A549 (cell line): ENCODE data around the gene SLC35C1. TPM values are rescaled to one million over a fixed set of nuclear protein-coding genes. Genes with fewer than 3 reads are reported as not detected.

Experiments used
- ATAC-seq, 2 experiments: fragments of 200-7000 bp in 1 of 2; fragments of >200 bp in 1 of 2; cut with Nextera tagmentation in 1 of 2; cut with Tn5 transposase in 1 of 2; 3 replicates each; pipeline versions ENCODE4 v1.8.0 to v1.9.1; 2018 to 2020; ENCODE audit warnings: mild to moderate bottlenecking in 1 of 2, moderate library complexity in 1 of 2
- CTCF ChIA-PET: fragments of 300-600 bp; sonication (Branson Sonifier 250); formaldehyde crosslinking; extraction: SDS; loops from one replicate; lab custom pipeline; 2021; ENCODE audit warnings: antibody characterized with exemption, inconsistent platforms; lab: Yijun Ruan, JAX
- POLR2A ChIA-PET: fragments of 350-600 bp; formaldehyde crosslinking; extraction: SDS; loops from one replicate; lab custom pipeline; 2021; ENCODE audit warnings: antibody characterized with exemption, inconsistent platforms; lab: Yijun Ruan, JAX
- DNase-seq, 2 experiments: peaks; one replicate each; pipeline versions ENCODE4 v3.0.0 to v3.0.0-alpha.2; 2011 to 2016; ENCODE audit warnings: low read depth in 1 of 2, low spot score in 1 of 2
- FAIRE-seq: peaks from 2 replicates; lab custom pipeline; 2011; peaks lifted over from hg19 to GRCh38; lab: Jason Lieb, UNC
- H3K27ac ChIP-seq, 2 experiments: fragments of >200 bp; sonication (Bioruptor Twin); formaldehyde crosslinking; 3 replicates each; pipeline ENCODE4 v1.5.1; 2016 to 2017
- H3K4me1 ChIP-seq: fragments of >200 bp; sonication (Bioruptor Twin); formaldehyde crosslinking; 3 replicates; pipeline ENCODE4 v1.6.1; 2016
- H3K4me2 ChIP-seq: fragments of >200 bp; sonication (Bioruptor Twin); formaldehyde crosslinking; 3 replicates; pipeline ENCODE4 v1.6.1; 2016
- H3K4me3 ChIP-seq: fragments of >200 bp; sonication (Bioruptor Twin); formaldehyde crosslinking; 3 replicates; pipeline ENCODE4 v1.5.1; 2016
- H3K9me3 ChIP-seq: fragments of >200 bp; sonication (Bioruptor Twin); formaldehyde crosslinking; 3 replicates; pipeline ENCODE4 v1.6.1; 2016
- BHLHE40 ChIP-seq: IDR thresholded peaks from 2 replicates; pipeline ENCODE4 v1.6.1; 2012; ENCODE audit warnings: low read depth, low read length, inconsistent platforms
- CBX8 ChIP-seq: fragments of 200-600 bp; sonication (generic); IDR thresholded peaks from 2 replicates; pipeline ENCODE4 v1.6.1; 2016
- CEBPB ChIP-seq, 2 experiments: fragments of >200 bp in 1 of 2; sonication (Bioruptor Twin) in 1 of 2; formaldehyde crosslinking in 1 of 2; IDR thresholded peaks; 2 replicates each; pipeline ENCODE4 v1.6.1; 2012 to 2016
- CHD4 ChIP-seq: fragments of 200-600 bp; sonication (generic); IDR thresholded peaks from 2 replicates; pipeline ENCODE4 v1.6.1; 2016; ENCODE audit warnings: antibody characterized with exemption, mild to moderate bottlenecking, borderline replicate concordance
- EP300 ChIP-seq, 2 experiments: fragments of >200 bp; sonication (Bioruptor Twin); formaldehyde crosslinking; IDR thresholded peaks; 2 replicates in 1 of 2; 3 replicates in 1 of 2; pipeline ENCODE4 v1.6.1; 2016 to 2017
- FOSB ChIP-seq: fragments of 250-450 bp; sonication (Bioruptor Pico); IDR thresholded peaks from 2 replicates; pipeline ENCODE4 v1.5.0; 2020; ENCODE audit warnings: mild to moderate bottlenecking, moderate library complexity
- HEYL ChIP-seq: fragments of 250-450 bp; sonication (Bioruptor Pico); IDR thresholded peaks from 2 replicates; pipeline ENCODE4 v1.8.0; 2021; ENCODE audit warnings: mild to moderate bottlenecking, moderate library complexity
- JUNB ChIP-seq: fragments of >200 bp; sonication (Bioruptor Twin); formaldehyde crosslinking; IDR thresholded peaks from 2 replicates; pipeline ENCODE4 v1.6.1; 2016
- KDM1A ChIP-seq: fragments of 200-600 bp; sonication (generic); IDR thresholded peaks from 2 replicates; pipeline ENCODE4 v1.6.1; 2016; ENCODE audit warnings: low read depth, mild to moderate bottlenecking
- MYC ChIP-seq: IDR thresholded peaks from 2 replicates; pipeline ENCODE4 v1.6.1; 2012; ENCODE audit warnings: mild to moderate bottlenecking, inconsistent platforms, low read length, improper control_type of control experiment, borderline replicate concordance
- NPAS2 ChIP-seq: fragments of 250-450 bp; sonication (Bioruptor Pico); IDR thresholded peaks from 2 replicates; pipeline ENCODE4 v1.8.0; 2022; ENCODE audit warnings: mild to moderate bottlenecking, moderate library complexity, borderline replicate concordance
- NR3C1 ChIP-seq: fragments of >200 bp; sonication (Bioruptor Twin); formaldehyde crosslinking; IDR thresholded peaks from 3 replicates; pipeline ENCODE4 v1.6.1; 2017
- PHF8 ChIP-seq: fragments of 200-600 bp; sonication (generic); IDR thresholded peaks from 2 replicates; pipeline ENCODE4 v1.6.1; 2016; ENCODE audit warnings: low read depth, mild to moderate bottlenecking, antibody characterized with exemption, moderate library complexity, borderline replicate concordance
- RCOR1 ChIP-seq: fragments of 150-350 bp; IDR thresholded peaks from 2 replicates; pipeline ENCODE4 v1.6.1; 2014; ENCODE audit warnings: antibody characterized with exemption, low read length, low read depth
- SMC3 ChIP-seq: fragments of >200 bp; sonication (Bioruptor Twin); formaldehyde crosslinking; IDR thresholded peaks from 3 replicates; pipeline ENCODE4 v1.6.1; 2018; ENCODE audit warnings: inconsistent platforms
- TP53 ChIP-seq: fragments of 250-450 bp; sonication (Bioruptor Pico); IDR thresholded peaks from 2 replicates; pipeline ENCODE4 v1.5.0; 2021; ENCODE audit warnings: mild to moderate bottlenecking, moderate library complexity
- ZC3H11A ChIP-seq: fragments of 450-650 bp; IDR thresholded peaks from 2 replicates; pipeline ENCODE4 v1.6.1; 2014; ENCODE audit warnings: antibody characterized with exemption, mild to moderate bottlenecking
- ZNF302 ChIP-seq: fragments of 250-450 bp; sonication (Bioruptor Pico); IDR thresholded peaks from 2 replicates; pipeline ENCODE4 v1.9.0; 2021; ENCODE audit warnings: inconsistent platforms, mild to moderate bottlenecking, moderate library complexity
- ZSCAN20 ChIP-seq: fragments of 250-450 bp; sonication (Bioruptor Pico); IDR thresholded peaks from 2 replicates; pipeline ENCODE4 v1.8.0; 2022; ENCODE audit warnings: mild to moderate bottlenecking, moderate library complexity
- WGBS: methylation state at CpG from one replicate; pipeline ENCODE4 v1.1.6; 2017; ENCODE audit errors: missing lambda C conversion rate; 5-methylcytosine and 5-hydroxymethylcytosine counted together
- polyA plus RNA-seq, 4 experiments: library from polyadenylated mRNA; depleted of rRNA in 3 of 4; stranded (reverse); fragments of >200 nt; fragmentation: RNase III in 1 of 4; extraction: RNeasy Plus Mini Kit Qiagen cat#74134 plus additional on column Dnase treatment in 1 of 4; gene quantifications; 2 replicates in 3 of 4; 3 replicates in 1 of 4; pipeline ENCODE4 v1.2.3, GENCODE V29; 2011 to 2017
- TF ChIP-seq, protein P1 (sequence below): fragments of >200 bp; sonication (Bioruptor Twin); formaldehyde crosslinking; IDR thresholded peaks from 3 replicates; pipeline ENCODE4 v1.6.1; 2016
- TF ChIP-seq, protein P2 (sequence below): fragments of 250-450 bp; sonication (Bioruptor Pico); IDR thresholded peaks from 2 replicates; pipeline ENCODE4 v1.5.0; 2020; ENCODE audit warnings: low read depth, mild to moderate bottlenecking, moderate library complexity
- TF ChIP-seq, protein P3 (sequence below): fragments of >200 bp; sonication (Bioruptor Twin); formaldehyde crosslinking; IDR thresholded peaks from 3 replicates; pipeline ENCODE4 v1.5.1; 2016
- TF ChIP-seq, protein P4 (sequence below): fragments of 150-350 bp; IDR thresholded peaks from 2 replicates; pipeline ENCODE4 v1.6.1; 2014; ENCODE audit warnings: low read depth, mild to moderate bottlenecking, low read length
- TF ChIP-seq, protein P5 (sequence below): IDR thresholded peaks from 2 replicates; pipeline ENCODE4 v1.6.1; 2012
- TF ChIP-seq, protein P6 (sequence below): fragments of 250-450 bp; sonication (Bioruptor Pico); IDR thresholded peaks from 2 replicates; pipeline ENCODE4 v1.5.0; 2021; ENCODE audit warnings: mild to moderate bottlenecking, moderate library complexity, borderline replicate concordance

The SLC35C1 gene
- polyA plus RNA-seq, 2 of the 4 experiments (the other 2 are of a cell fraction), result 3.3 to 14.0 TPM

DNA sequence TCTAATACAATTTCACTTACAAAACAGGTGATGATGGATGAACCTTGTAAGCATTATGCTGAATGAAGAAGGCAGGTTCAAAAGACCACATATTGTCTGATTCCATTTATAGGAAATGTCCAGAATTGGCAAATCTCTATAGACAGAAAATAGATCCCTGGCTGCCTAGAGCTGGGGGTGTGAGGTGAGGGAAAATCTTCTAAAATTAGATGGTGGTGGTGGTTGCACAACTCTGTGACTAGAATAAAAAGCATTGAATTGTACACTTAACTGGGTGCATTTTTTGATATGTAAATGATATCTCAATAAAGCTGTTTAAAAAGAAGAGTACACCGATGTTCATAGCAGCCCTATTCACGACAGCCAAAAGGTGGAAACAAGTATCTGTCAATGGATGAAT lies 25.6 kb downstream of the SLC35C1 start:
- H3K4me2 ChIP-seq, result no peak overlapping the region
- WGBS, result 54% methylated on average over 2 of the region's 2 CpGs
- H3K4me1 ChIP-seq, result no peaks in the 10 kb centered on the region
- FAIRE-seq, result no peak
- H3K9me3 ChIP-seq, result peaks cover 4% of the 10 kb centered on the region; the same call in 1 of the 3 replicates
- ChIA-PET CTCF (interaction anchor here (1.6 kb wide), 1 partner anchor 29 kb away, joined by 5 read pairs; no protein-coding TSS in a partner anchor), POLR2A (no interaction called here)
- TF ChIP-seq, protein P1, sequence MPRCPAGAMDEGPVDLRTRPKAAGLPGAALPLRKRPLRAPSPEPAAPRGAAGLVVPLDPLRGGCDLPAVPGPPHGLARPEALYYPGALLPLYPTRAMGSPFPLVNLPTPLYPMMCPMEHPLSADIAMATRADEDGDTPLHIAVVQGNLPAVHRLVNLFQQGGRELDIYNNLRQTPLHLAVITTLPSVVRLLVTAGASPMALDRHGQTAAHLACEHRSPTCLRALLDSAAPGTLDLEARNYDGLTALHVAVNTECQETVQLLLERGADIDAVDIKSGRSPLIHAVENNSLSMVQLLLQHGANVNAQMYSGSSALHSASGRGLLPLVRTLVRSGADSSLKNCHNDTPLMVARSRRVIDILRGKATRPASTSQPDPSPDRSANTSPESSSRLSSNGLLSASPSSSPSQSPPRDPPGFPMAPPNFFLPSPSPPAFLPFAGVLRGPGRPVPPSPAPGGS, result no peak
- no peak for TF ChIP-seq BHLHE40
- TF ChIP-seq CEBPB (IDR thresholded peaks at IDR 0.05), result no peak
- TF ChIP-seq NR3C1, result no peak
- TF ChIP-seq, protein P2, sequence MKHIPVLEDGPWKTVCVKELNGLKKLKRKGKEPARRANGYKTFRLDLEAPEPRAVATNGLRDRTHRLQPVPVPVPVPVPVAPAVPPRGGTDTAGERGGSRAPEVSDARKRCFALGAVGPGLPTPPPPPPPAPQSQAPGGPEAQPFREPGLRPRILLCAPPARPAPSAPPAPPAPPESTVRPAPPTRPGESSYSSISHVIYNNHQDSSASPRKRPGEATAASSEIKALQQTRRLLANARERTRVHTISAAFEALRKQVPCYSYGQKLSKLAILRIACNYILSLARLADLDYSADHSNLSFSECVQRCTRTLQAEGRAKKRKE (CRISPR knock-in tag), result no peak
- TF ChIP-seq RCOR1, result no peak
- TF ChIP-seq, protein P3, sequence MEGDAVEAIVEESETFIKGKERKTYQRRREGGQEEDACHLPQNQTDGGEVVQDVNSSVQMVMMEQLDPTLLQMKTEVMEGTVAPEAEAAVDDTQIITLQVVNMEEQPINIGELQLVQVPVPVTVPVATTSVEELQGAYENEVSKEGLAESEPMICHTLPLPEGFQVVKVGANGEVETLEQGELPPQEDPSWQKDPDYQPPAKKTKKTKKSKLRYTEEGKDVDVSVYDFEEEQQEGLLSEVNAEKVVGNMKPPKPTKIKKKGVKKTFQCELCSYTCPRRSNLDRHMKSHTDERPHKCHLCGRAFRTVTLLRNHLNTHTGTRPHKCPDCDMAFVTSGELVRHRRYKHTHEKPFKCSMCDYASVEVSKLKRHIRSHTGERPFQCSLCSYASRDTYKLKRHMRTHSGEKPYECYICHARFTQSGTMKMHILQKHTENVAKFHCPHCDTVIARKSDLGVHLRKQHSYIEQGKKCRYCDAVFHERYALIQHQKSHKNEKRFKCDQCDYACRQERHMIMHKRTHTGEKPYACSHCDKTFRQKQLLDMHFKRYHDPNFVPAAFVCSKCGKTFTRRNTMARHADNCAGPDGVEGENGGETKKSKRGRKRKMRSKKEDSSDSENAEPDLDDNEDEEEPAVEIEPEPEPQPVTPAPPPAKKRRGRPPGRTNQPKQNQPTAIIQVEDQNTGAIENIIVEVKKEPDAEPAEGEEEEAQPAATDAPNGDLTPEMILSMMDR, result no peak
- no peak for TF ChIP-seq PHF8
- no peak for TF ChIP-seq EP300 (IDR thresholded peaks at IDR 0.05)
- no peak for TF ChIP-seq ZNF302
- TF ChIP-seq JUNB, result no peak
- no peak for TF ChIP-seq CHD4
- no peak for TF ChIP-seq ZSCAN20 (CRISPR knock-in tag)
- TF ChIP-seq, protein P4, sequence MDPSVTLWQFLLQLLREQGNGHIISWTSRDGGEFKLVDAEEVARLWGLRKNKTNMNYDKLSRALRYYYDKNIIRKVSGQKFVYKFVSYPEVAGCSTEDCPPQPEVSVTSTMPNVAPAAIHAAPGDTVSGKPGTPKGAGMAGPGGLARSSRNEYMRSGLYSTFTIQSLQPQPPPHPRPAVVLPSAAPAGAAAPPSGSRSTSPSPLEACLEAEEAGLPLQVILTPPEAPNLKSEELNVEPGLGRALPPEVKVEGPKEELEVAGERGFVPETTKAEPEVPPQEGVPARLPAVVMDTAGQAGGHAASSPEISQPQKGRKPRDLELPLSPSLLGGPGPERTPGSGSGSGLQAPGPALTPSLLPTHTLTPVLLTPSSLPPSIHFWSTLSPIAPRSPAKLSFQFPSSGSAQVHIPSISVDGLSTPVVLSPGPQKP, result no peak
- no peak for TF ChIP-seq ZC3H11A
- TF ChIP-seq SMC3, result no peak
- TF ChIP-seq, protein P5, sequence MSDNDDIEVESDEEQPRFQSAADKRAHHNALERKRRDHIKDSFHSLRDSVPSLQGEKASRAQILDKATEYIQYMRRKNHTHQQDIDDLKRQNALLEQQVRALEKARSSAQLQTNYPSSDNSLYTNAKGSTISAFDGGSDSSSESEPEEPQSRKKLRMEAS, result no peak
- no peak for TF ChIP-seq FOSB (CRISPR knock-in tag)
- no peak overlapping the region for H3K27ac ChIP-seq
- no peak overlapping the region for H3K4me3 ChIP-seq
- ATAC-seq, result no peak
- DNase-seq, result no peak

DNA sequence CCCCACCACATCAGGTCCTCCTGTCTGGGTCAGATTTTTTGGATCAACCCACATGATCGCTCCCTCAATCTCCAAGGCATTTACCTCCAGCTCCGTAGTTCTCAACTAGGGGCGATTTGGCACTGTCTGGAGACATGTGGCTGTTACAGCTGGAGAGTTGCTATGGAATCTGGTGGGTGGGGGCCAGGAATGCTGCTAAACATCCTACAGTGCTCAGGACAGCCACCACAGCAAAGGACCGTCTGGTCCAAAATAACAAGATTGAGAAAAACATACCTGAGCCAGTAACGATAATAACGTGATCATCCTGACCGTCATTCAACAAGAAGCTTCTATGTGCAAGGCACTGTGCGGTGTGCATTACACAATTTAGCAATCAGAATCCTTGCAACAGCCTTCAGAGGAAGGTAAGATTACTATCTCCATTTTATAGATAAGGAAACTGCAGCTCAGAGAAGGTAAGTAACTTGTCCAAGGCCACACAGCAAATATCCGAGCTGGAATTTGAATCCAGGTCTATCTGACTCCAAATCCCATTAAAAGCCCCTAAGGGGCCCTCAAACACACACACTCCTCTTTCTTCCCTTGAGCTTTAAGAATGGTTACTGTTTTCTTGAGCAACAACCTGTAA lies 28.0 kb downstream of the SLC35C1 start:
- ChIA-PET CTCF (interaction anchor here (1.1 to 3.0 kb wide), 2 partner anchors 10 to 61 kb away, joined by 3 to 9 read pairs; no protein-coding TSS in a partner anchor), POLR2A (no interaction called here)
- Histone ChIP-seq H3K4me1 (no peaks in the 10 kb centered on the region), H3K4me2 (no peak overlapping the region), H3K27ac (no peak overlapping the region), H3K9me3 (no peaks in the 10 kb centered on the region), H3K4me3 (no peak overlapping the region)
- TF ChIP-seq, protein P6, sequence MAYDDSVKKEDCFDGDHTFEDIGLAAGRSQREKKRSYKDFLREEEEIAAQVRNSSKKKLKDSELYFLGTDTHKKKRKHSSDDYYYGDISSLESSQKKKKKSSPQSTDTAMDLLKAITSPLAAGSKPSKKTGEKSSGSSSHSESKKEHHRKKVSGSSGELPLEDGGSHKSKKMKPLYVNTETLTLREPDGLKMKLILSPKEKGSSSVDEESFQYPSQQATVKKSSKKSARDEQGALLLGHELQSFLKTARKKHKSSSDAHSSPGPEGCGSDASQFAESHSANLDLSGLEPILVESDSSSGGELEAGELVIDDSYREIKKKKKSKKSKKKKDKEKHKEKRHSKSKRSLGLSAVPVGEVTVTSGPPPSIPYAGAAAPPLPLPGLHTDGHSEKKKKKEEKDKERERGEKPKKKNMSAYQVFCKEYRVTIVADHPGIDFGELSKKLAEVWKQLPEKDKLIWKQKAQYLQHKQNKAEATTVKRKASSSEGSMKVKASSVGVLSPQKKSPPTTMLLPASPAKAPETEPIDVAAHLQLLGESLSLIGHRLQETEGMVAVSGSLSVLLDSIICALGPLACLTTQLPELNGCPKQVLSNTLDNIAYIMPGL (CRISPR knock-in tag), result no peak
- TF ChIP-seq HEYL (CRISPR knock-in tag) (no peak), ZSCAN20 (CRISPR knock-in tag) (no peak), TP53 (CRISPR knock-in tag) (no peak), KDM1A (peak; percentile 54; the same call in 1 of the 2 replicates), CBX8 (no peak), MYC (no peak), NPAS2 (CRISPR knock-in tag) (no peak)
- 66% methylated on average over 9 of the region's 9 CpGs for WGBS
- no peak for DNase-seq
- FAIRE-seq, result no peak
- no peak for ATAC-seq
